Activated CD4-positive, alpha-beta T cell treated with anti-CD3 and anti-CD28 coated beads, Interleukin-2, amount 50 U/mL, for 48 hours (primary cell): Measurements from ENCODE around the gene C6.
"Not testable (repeated sequence)": the region's sequence is repeated elsewhere in the genome, so short reads cannot be mapped to it uniquely, and the experiment has no call there.

Experiments used
- DNase-seq, 2 experiments: peaks; one replicate each; pipeline ENCODE4 v3.0.0-alpha.2; 2020

The C6 gene

GRCh38 chr5:41213340-41213739 is at the start of gene C6:
TSS of gene C6 (minus strand) at chr5:41213532. CDS start at chr5:41203230, 10,302 bp downstream.
- DNase-seq = no peak

GRCh38 chr5:41256400-41256799 is 43.1 kb upstream of the C6 start:
- DNase-seq = no peak

DNA sequence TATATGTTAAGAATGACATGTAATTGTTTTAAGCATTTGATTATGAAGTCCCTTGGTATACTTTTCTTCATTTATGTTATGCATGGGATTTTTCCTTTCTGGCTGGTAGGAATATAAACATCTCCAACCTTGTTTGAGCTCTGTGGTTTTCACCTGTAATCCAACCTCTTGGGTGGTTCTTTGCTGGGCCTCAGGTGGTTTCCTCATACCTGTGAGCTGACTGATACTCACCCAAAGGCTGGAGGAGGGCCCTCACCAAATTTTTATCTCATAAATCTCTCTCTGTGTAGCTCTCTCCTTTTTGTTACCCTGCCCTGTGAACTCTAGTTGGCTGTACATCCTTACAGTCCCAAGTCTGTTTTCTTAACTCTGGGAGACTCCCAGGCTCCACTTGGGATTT is 39.8 kb upstream of the C6 start:
- DNase-seq = no peak

GRCh38 chr5:41252036-41252435 is 38.7 kb upstream of the C6 start:
- no peak for DNase-seq

- DNase-seq = no peak
Observed at GRCh38 chr5:41250351-41250987, 37.1 kb upstream of the C6 start.

DNA sequence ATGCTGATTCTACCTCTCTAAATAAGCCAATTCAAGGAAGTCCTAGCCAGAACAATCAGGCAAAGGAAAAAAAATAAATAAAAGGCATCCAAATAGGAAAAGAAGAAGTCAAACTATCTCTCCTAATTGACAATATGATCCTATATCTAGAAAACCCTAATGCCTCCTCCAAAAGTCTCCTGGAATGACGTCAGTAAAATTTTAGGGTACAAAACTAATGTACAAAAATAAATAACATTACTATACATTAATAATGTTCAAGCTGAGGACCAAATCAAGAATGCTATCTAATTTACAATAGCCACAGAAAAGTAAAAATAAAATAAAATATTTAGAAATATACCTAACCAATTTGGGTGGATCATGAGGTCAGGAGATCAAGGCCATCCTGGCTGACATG is 33.8 kb upstream of the C6 start:
- no peak for DNase-seq

- no peak for DNase-seq
Observed at GRCh38 chr5:41246376-41246775, 33.0 kb upstream of the C6 start.

DNA sequence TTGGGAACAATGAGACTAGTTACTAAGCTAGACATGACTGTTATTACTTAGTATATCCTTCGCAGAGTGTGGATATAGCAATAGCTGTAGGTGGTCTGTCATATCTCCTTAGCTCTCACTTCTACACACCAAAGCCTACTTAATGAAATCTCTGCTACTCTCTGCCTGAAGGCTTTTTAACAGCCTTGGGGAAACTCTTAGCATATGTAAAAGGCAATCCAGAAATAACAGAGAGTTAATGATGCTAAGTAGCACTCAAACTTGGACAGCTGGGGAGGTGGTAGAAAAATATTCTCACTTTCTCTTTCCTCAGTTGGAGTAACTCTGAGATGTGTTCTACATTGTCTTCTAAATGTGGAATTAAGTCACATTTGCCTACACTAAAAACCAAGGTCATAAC is 30.2 kb upstream of the C6 start:
- DNase-seq = no peak

- no peak for DNase-seq
Observed at GRCh38 chr5:41240985-41241384, 27.7 kb upstream of the C6 start.

DNA sequence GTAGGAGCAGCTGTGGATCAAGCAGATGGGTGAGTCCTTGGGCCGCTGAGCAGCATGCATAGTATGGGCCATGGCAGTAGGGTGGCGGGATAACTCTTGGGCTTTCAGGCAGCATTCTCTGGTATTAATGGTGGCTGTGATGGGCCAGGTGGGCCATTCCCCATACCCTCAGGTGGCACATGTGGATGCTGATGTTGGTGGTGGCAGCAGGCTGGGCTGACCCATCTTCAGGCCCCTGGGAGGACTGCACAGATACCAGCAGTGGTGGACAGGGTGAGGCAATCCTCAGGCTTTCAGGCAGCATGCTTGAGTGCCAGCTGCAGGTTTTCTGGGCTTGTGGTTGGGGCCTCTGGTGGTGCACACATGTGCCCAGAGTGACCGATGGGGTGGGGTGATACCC is 27.1 kb upstream of the C6 start:
- DNase-seq = no peak

DNA sequence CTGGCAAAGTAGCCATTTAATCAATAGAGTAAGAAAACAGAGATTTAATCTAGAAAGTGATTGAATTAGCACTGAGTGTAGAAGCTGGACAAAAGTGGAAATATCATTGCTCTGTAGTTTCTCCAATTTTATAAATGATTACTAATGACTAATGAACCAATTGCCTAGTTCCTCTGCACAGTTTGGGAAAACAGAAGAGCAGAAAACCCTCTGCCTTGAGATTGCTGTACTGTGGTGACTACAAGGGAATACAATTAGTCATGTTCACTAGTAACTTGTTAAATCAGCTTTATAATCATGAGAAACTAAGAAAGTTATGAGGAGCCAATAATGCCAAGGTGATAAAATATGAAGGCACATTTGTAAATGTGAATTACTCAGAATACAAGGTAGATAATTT is 21.1 kb upstream of the C6 start:
- DNase-seq = no peak

GRCh38 chr5:41232797-41233196 is 19.5 kb upstream of the C6 start:
- no peak for DNase-seq

GRCh38 chr5:41230276-41230675 is 16.9 kb upstream of the C6 start:
- not testable (repeated sequence) for DNase-seq

DNA sequence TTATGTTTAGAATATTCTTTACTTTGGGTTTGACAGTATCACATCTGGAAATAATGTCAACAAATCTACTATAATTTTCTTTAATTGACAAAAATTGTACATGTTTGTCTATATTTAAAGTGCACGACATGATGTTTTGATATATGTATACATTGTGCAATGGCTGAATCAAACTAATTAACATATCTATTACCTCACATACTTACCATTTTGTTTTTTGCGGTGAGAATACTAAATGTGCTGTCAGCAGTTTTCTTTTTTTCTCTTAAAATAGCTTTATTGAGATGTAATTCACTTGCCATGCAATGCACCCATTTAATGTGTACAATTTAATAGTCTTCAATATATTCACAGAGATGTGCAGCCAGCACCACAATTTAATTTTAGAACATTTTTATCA is 10.6 kb upstream of the C6 start:
- DNase-seq = no peak

- no peak for DNase-seq
Observed at GRCh38 chr5:41219658-41220269, 6.4 kb upstream of the C6 start.

GRCh38 chr5:41218929-41219657 is 5.8 kb upstream of the C6 start:
- DNase-seq = no peak

DNA sequence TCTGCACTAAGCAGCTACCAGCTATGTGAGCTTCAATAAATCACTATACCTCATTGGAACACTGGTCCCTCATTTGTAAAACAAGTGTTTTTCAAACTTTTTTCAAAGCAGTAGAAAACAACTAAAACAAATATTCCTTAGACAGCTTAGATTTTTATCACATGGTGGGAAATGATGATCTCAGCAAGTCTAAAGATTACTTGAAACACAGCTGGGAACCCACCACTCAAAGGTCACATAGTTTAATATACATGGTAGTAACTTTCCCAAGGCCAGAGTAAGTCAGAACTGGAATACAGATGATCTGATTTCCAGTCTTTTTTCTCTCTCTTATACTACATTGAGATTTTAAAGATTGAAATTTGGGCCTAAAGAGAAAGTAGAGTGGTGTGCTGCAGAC is 850 bp upstream of the C6 start:
- DNase-seq = no peak

- no peak for DNase-seq
Observed at GRCh38 chr5:41212935-41213334, 397 bp downstream of the C6 start.

DNA sequence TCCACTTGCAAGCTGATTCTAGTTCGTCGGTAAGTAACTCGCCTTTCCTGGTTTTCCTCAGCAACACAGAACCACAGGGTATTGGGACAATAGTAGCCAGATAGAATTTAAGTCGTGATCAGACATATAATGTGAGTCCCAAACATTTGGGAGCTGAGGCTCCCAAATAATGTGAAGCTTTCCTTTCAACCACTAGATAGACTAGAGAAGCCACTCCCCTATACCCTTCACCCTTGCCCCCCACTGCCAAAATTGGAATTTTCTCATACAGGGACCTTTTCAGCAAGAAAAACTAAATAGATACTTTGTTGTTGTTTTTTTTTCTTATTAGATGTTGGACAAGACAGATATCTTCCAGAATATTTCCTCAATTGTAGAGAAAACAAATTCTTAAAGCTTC is 1.9 kb downstream of the C6 start:
- no peak for DNase-seq

GRCh38 chr5:41205475-41205874 is 7.9 kb downstream of the C6 start:
- DNase-seq = not testable (repeated sequence)

- DNase-seq = no peak
Observed at GRCh38 chr5:41203033-41203432, 10.3 kb downstream of the C6 start.

DNA sequence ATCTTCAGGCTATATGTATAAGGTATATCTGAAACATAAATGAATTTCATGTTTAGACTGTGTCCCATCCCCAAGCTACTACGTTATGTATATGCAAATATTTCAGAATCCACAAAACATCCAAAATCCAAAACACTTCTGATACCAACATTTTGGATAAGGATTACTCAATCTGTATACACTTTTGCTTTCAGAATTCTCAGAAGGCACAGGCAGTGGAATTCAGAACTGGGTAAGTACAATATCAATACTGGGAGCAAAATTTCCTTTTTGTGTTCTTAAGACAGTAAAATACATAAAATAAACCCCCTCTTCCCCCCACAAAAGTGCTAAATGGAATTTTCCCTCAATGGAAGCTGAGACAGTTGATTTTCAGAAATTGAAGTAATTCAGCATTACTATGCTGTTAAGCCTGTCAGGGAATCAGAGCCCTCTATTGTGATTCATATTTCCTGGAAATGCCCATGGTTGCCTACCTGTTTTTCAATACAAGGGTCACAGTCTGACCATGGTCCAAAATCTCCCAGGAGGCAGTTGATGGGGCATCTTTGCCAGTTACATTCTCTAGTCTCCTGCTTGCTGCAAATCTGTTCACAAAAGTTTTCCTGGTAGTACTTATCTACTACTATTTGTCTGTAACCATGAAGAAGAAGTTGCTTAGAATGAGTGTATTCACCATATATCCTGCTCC is 12.1 kb downstream of the C6 start:
- no peak for DNase-seq

DNA sequence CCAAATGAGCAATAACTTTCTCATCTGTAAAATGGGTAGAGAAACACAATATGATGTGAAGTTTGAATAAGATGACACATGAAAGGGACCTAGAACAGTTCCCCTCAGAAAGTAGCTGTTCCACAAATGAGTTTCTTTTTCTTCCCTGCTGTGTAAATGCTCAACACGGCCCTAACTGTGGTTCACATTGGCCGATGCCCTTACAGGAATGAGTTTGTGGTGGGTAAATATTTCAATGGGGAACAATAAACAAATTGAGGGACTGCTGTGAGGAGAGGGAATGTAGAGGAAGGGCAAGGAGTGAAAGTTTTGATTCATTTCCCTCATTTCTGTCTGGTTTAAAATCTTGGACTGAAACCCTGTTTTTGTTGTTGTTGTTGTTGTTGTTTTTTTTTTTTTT is 12.8 kb downstream of the C6 start:
- no peak for DNase-seq

- no peak for DNase-seq
Observed at GRCh38 chr5:41199660-41200059, 13.7 kb downstream of the C6 start.
